ENCODE results near the gene KAT8.

DNA sequence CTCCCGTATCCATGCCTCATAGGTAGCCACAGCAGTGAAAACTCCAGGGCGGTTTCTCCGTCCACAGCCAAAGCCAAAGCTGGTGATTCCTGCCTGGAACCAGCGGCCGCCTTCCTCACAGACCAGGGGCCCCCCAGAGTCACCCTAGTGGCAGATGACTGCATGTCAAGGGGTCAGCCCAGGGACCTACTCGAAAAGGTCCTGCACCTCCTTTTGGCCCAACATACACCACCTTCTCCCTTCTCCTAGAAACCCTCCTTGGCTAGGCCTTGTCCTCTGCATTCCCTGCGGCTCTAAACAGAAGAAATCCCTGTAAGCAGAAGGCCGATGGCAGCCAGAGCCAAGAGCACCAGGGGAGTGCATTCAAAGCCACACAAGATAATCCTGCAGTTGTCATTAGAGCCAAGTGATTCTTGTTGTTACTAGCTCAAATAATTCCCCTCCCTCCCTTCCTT is 26.3 kb downstream of the KAT8 start:
- TF ChIP-seq, protein P1, sequence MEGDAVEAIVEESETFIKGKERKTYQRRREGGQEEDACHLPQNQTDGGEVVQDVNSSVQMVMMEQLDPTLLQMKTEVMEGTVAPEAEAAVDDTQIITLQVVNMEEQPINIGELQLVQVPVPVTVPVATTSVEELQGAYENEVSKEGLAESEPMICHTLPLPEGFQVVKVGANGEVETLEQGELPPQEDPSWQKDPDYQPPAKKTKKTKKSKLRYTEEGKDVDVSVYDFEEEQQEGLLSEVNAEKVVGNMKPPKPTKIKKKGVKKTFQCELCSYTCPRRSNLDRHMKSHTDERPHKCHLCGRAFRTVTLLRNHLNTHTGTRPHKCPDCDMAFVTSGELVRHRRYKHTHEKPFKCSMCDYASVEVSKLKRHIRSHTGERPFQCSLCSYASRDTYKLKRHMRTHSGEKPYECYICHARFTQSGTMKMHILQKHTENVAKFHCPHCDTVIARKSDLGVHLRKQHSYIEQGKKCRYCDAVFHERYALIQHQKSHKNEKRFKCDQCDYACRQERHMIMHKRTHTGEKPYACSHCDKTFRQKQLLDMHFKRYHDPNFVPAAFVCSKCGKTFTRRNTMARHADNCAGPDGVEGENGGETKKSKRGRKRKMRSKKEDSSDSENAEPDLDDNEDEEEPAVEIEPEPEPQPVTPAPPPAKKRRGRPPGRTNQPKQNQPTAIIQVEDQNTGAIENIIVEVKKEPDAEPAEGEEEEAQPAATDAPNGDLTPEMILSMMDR (IDR thresholded peaks at IDR 0.05), result no peak
- no peak for TF ChIP-seq POLR2A (IDR thresholded peaks at IDR 0.05)

All from body of pancreas (tissue), 4 donors.